H1 (cell line): Measurements from ENCODE around the gene MYPN.

Experiments
- CHD1 ChIP-seq: IDR thresholded peaks from 2 replicates; pipeline ENCODE4 v1.6.1; 2012; ENCODE audit warnings: low read depth, low read length, improper control_type of control experiment
- CREB1 ChIP-seq: IDR thresholded peaks from 2 replicates; pipeline ENCODE4 v1.6.1; 2012; ENCODE audit warnings: inconsistent platforms
- CTCF ChIP-seq, 3 experiments: IDR thresholded peaks; 1 replicate in 2 of 3; 2 replicates in 1 of 3; pipeline versions ENCODE4 v1.5.1 to v1.6.1; 2011; ENCODE audit warnings: low read length in 3 of 3, mild to moderate bottlenecking in 3 of 3, inconsistent platforms in 2 of 3, low read depth in 1 of 3, moderate library complexity in 1 of 3; ENCODE audit not compliant: insufficient read depth in 1 of 3; ENCODE audit errors: control extremely low read depth in 1 of 3
- EGR1 ChIP-seq: IDR thresholded peaks from 2 replicates; pipeline ENCODE4 v1.6.1; 2011; ENCODE audit warnings: low read depth, low read length, borderline replicate concordance
- EZH2 ChIP-seq: fragments of 200-600 bp; sonication (generic); IDR thresholded peaks from 2 replicates; pipeline ENCODE4 v1.7.1; 2012; ENCODE audit warnings: low read depth, mild to moderate bottlenecking, moderate library complexity, low read length, inconsistent platforms; ENCODE audit not compliant: severe bottlenecking
- NRF1 ChIP-seq: IDR thresholded peaks from 2 replicates; pipeline ENCODE4 v1.6.1; 2011; ENCODE audit warnings: mild to moderate bottlenecking, low read depth, low read length, improper control_type of control experiment
- POLR2A ChIP-seq, 2 experiments: IDR thresholded peaks; 1 replicate in 1 of 2; 2 replicates in 1 of 2; pipeline ENCODE4 v1.6.1; 2011; ENCODE audit warnings: low read depth in 2 of 2, low read length in 2 of 2, mild to moderate bottlenecking in 2 of 2; ENCODE audit errors: control extremely low read depth in 1 of 2
- SIRT6 ChIP-seq: IDR thresholded peaks from one replicate; pipeline ENCODE4 v1.7.1; 2012; ENCODE audit warnings: low read length, inconsistent platforms
- SUZ12 ChIP-seq: fragments of 200-600 bp; sonication (generic); IDR thresholded peaks from 2 replicates; pipeline ENCODE4 v1.6.1; 2012; ENCODE audit warnings: mild to moderate bottlenecking, inconsistent platforms, low read length, moderate library complexity, mixed read lengths
- TAF1 ChIP-seq: IDR thresholded peaks from 2 replicates; pipeline ENCODE4 v1.6.1; 2011; ENCODE audit warnings: mild to moderate bottlenecking, low read depth, low read length
- USF2 ChIP-seq: IDR thresholded peaks from 2 replicates; pipeline ENCODE4 v1.6.1; 2011; ENCODE audit warnings: low read length, improper control_type of control experiment

GRCh38 chr10:68081916-68082315, 27.4 kb upstream of the MYPN start:
- TF ChIP-seq CTCF (IDR thresholded peaks at IDR 0.05; ENCODE audit: control extremely low read depth in 1 of 3, insufficient read depth in 1 of 3, low read depth in 1 of 3, low read length in 3 of 3) = no peak
- no peak for TF ChIP-seq USF2
- no peak for TF ChIP-seq EZH2
- no peak for TF ChIP-seq SIRT6
- TF ChIP-seq TAF1 = no peak
- TF ChIP-seq EGR1 = no peak
- TF ChIP-seq CREB1 = no peak
- no peak for TF ChIP-seq POLR2A (IDR thresholded peaks at IDR 0.05; ENCODE audit: control extremely low read depth in 1 of 2, low read depth in 2 of 2, low read length in 2 of 2)
- no peak for TF ChIP-seq CHD1
- no peak for TF ChIP-seq NRF1
- no peak for TF ChIP-seq SUZ12
